Left hindlimb (tissue), 1 donor: ENCODE measurements around the gene SELP.

Experiments used
- DNase-seq: peaks from one replicate; pipeline ENCODE4 v3.0.0-alpha.2; 2018

The SELP gene

GRCh38 chr1:169618367-169618766, 11.6 kb downstream of the SELP start:
- DNase-seq: no peak

- DNase-seq: no peak
These were observed 14.1 kb downstream of the SELP start for GRCh38 chr1:169615803-169616202.

- DNase-seq: no peak
These were observed 19.1 kb downstream of the SELP start for GRCh38 chr1:169610858-169611257.

GRCh38 chr1:169610108-169610507, 19.8 kb downstream of the SELP start:
- DNase-seq: no peak

- no peak for DNase-seq
These were observed 21.7 kb downstream of the SELP start for GRCh38 chr1:169608226-169608625.

DNA sequence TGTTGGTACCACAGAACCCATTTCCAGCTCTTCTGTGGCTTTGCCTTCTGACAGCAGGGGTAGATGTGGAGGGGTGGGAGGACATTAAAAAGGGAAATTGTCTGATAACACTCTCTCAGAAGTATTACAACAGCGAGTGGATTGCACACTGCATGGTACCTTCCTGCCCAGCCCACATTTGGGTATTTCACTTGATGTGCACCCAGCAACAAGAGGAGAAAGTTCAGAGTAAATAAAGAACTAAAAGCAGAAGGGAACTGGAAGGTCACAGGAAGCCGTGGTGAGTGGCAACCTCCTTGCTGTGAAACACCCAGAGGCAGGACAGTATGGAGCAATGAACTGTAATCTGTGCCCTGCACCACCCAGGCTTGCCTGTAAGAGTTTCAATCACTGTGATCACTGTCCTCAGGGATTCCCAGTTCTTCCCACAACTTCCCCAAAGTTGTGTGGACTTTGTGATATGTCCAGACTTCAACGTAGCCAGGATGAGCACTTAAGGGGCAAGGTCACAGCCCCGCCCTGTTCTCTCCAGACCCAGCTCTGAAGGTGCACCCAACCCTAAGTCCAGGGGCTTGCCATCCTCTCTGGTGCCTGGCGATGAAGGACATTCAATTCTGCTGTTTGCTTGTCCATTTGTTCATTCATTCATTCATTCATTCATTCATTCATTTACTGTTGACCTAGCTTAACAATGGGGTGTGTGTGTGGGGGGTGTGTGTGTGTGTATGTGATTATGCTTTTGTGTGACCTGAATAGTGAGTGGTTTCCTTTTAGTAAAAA, 25.0 kb downstream of the SELP start:
- DNase-seq: no peak

GRCh38 chr1:169601096-169601881, 28.6 kb downstream of the SELP start:
- no peak for DNase-seq

DNA sequence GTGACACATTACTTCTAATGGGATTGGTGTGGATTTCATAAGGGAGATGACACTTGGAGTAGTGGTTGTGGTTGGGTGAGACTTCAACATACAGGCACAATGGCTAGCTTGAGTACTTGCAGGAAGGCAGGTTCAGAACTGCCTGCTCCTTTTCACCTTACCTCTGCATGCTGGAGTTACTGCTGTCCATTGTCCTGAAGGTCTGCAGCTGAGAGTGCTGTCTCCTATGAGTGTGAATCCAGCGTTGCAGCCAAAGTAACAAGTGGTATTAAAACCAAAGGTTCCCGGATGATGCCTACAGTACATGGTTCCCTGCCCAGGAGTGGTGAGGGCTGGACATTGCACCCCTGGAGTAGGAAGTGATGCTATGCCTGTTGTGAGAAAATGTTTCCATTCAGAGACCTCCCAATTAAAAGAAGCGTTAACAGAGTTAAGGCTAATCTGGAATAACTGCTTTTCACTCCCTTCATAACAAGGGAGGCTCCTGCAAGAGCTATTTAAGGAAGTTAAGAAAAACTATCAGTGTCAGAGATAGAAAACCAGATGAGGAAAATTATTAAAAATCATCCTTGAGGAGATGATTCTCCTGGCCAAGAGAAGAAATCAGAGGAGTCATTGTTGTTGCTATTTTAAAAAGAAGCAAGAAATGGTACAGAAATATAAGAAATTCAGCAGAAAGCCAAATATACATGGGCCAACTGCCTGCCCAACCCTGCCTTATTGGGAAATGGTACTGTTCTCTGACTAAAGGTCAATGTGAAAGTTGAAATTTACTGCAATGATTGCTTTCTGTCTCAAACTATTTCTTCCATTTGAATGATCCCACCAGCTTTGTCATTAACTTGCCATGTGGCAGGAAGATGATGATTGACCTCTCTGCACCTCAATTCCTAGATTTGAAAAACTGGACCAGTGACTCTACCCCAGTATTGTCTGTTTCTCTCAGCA, 33.9 kb downstream of the SELP start:
- no peak for DNase-seq

- DNase-seq: no peak
These were observed 35.5 kb downstream of the SELP start for GRCh38 chr1:169594391-169594790.

- DNase-seq: no peak
These were observed 39.0 kb downstream of the SELP start for GRCh38 chr1:169590932-169591331.

DNA sequence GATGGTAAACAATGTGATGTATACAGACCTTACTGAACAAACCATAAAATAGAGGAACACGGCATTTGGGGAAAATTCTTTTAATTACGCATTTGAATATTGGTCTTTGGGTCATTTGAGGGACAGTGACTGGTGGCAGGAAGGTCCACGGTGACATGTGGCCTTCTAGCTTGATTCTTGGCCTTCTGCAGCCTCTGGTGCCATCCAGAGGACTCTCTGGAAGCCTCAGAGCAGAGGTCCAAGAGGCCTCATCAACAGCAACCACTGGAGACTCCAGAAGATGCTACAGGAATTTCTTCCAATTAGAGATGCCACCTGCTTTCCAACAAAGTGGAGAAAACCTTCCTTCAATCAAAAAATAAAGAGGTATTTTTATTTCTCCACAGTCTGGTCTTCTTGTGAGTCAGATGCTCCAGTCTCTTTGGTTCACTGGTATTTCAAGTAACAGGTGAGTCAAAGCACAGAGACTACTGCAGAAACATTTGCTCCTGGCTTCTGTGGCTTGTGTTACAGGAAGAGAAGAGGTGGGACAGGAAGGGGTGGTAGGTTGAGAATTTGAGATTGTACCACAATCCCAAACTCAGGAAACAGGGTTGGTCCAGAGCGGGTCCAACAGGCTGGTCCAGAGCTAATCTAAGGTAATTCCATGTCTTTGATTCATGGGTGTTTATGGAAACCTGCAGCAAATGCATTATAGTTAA, 41.0 kb downstream of the SELP start:
- no peak for DNase-seq

DNA sequence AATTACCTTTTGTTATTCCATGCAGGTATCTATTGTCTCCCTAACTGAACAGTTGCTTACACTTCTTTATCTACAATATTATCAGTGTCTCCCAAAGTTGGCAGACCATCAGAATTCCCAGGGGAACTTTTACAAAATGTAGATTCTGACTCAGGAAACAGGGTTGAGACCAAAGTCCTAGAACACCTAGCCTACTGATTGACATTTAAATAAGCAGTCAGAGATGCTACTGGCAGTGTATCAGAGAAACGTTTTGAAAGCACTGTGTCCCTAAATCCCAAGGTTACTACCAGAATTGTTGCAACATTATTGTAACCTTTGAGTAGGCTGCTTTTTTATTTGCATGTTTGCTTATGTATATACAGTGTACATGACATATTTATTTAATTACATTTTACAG, 41.8 kb downstream of the SELP start:
- no peak for DNase-seq

DNA sequence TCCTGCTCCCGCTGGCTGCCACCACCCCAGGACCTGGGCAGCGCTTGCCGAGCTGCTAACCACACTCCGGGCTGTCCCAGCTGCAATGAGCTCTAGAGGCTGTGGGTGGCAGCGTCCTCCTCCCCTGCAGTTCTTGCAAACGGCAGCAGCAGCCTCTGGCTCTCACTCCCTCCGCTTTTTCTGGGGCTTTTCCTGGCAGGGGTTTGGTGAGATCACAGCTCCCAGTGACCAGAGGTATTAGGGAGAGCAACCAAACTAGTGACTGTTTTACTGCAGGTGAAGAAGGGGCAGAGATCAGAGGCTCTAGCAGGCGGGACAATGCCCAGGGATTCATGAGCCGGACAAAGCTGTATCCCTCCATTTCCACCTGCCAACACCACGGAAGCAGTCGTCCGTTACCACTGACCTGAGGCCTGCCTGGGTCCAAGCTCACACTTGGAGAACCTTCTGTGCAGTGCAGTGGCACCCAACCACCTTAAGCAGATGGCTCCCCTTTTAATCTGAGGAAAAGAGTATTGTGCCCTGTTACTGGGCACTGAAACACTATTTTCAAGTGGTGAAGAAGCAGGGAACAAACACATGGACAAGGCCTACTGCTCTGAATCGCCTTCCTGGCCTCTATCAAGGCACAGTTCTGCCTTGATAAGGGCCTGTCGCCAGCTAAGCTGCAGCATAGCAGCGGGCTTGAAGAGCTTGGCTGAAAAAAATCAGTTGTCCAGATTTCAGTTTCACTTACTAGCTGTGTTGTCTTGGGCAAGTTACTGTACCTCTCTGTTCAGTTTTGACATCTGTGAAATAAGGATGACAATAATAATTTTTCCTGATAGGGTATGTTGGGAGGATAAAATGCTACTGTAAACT, 43.3 kb downstream of the SELP start, which contains the start of gene F5:
F5 (minus strand) TSS at position 87 of the 861 bp plus-strand sequence. CDS start 95 bp downstream, outside the sequence.
- peak; percentile 36 for DNase-seq

- DNase-seq: no peak
These were observed 43.9 kb downstream of the SELP start for GRCh38 chr1:169586067-169586394.

DNA sequence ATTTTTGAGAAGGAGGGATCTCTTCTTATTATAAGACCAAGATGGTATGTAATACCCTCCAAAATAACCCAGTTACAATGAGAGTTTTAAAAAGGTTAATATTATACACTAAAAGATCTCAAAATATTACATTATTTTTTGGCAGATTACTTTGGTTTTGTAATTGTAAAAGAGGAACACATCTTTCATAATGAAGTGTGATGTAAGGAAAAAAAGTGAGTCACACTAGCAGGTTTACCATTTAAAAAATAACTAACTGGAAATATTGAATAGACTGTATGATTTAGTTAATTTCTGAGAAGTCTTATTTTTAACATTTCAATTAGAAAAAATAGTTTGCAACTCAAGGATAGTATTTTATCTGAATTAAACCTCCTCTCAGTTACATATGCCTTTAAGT, 44.7 kb downstream of the SELP start:
- no peak for DNase-seq

- DNase-seq: no peak
These were observed 45.3 kb downstream of the SELP start for GRCh38 chr1:169584483-169585144.

DNA sequence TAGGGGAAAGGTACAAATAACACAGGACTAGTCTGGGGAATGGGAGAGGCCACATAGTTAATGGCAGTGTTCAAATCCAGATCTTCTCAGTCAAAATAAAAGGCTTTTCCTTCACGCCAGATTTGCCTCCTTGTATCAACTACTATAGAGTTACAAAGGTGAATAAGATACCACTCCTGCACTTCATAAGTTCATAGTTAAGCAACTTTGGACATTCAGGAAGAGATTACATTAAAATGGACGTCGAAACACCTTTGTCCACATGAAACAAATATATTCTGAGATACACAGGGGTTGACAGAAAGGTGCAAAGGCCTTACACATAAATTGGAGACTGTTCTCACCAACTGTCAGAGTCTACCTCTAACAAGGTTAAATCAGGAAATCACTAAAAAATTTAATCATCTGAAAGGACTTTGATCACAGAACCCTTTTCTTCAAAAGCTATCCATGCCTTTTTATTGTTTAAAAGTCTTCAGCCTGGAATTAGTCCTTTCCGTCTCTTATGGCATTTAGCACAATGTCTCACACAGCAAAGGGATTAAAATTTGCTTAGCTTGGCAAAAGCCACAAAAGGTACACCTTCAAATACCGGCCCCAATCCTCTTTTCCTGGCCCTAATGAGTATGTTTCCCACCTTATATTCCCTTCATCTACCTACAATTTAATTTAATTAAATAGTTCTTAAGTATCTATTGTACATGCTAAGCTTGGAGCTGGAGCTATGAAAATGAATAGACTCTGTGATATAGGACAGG, 51.8 kb downstream of the SELP start:
- no peak for DNase-seq

DNA sequence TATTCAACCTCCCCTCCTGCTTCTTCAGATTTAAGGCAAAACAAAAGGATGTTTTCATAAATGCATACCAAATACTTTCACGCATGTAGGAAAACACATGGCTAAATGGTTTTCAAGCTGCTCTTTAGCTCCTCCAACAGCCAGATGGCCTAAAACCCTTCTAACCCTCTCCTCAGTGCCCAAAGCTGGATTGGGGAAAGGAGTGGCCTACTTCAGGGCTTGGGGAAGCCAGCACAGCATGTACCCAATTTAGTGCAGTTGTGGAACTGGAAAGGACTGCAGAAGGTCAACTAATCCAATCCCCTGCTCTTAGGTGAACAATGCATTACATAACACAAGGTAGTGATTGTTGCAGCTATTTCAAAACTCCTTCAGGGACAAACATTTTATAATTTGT, 53.0 kb downstream of the SELP start:
- DNase-seq: no peak

- DNase-seq: no peak
These were observed 53.5 kb downstream of the SELP start for GRCh38 chr1:169576241-169576934.

- no peak for DNase-seq
These were observed 55.6 kb downstream of the SELP start for GRCh38 chr1:169574336-169574735.
